Endothelial cell of umbilical vein (primary cell): ENCODE data around the gene WNT2. TPM values are rescaled to one million over a fixed set of nuclear protein-coding genes. Genes with fewer than 3 reads are reported as not detected.

Source experiments
- BruUV-seq: library from RNA; stranded (reverse); fragments of 400-500 nt; replicated peaks from 2 replicates; lab custom pipeline; 2021; lab: Mats Ljungman, UMichigan
- CTCF ChIA-PET: fragments of 300-600, 350-600 bp; sonication (Branson Sonifier 250); formaldehyde crosslinking; loops from one replicate; lab custom pipeline; 2021; ENCODE audit warnings: antibody characterized with exemption, inconsistent platforms; lab: Charles Lee
- POLR2A ChIA-PET: fragments of 300-600, 350-600 bp; sonication (Branson Sonifier 250); formaldehyde crosslinking; loops from one replicate; lab custom pipeline; 2021; ENCODE audit warnings: antibody characterized with exemption, inconsistent platforms; lab: Charles Lee
- DNase-seq: peaks from one replicate; pipeline ENCODE4 v3.0.0-alpha.2; 2011; ENCODE audit warnings: low read depth, low spot score
- FAIRE-seq: peaks from 2 replicates; lab custom pipeline; 2011; peaks lifted over from hg19 to GRCh38; lab: Jason Lieb, UNC
- H2AFZ ChIP-seq: 2 replicates; pipeline ENCODE4 v1.6.0; 2012; ENCODE audit warnings: low read depth, low read length, control low read depth, inconsistent platforms
- H3K27ac ChIP-seq: 2 replicates; pipeline ENCODE4 v1.5.1; 2011; ENCODE audit warnings: low read depth, mild to moderate bottlenecking, control low read depth, low read length, moderate library complexity; ENCODE audit not compliant: insufficient read depth
- H3K27me3 ChIP-seq, 2 experiments: 2 replicates each; pipeline versions ENCODE4 v1.6.0 to v1.6.1; 2011; ENCODE audit warnings: low read length in 2 of 2, mixed read lengths in 1 of 2; ENCODE audit not compliant: control insufficient read depth in 2 of 2, insufficient read depth in 2 of 2
- H3K36me3 ChIP-seq, 2 experiments: 2 replicates in 1 of 2; 3 replicates in 1 of 2; pipeline ENCODE4 v1.5.1; 2011; ENCODE audit warnings: low read length in 2 of 2, mild to moderate bottlenecking in 1 of 2, moderate library complexity in 1 of 2; ENCODE audit not compliant: control insufficient read depth in 2 of 2, insufficient read depth in 2 of 2; ENCODE audit errors: extremely low read depth in 1 of 2
- H3K4me1 ChIP-seq: 3 replicates; pipeline ENCODE4 v1.5.1; 2011; ENCODE audit warnings: mild to moderate bottlenecking, low read length; ENCODE audit not compliant: control insufficient read depth, insufficient read depth; ENCODE audit errors: extremely low read depth
- H3K4me2 ChIP-seq: 2 replicates; pipeline ENCODE4 v1.6.1; 2011; ENCODE audit warnings: low read length, control low read depth, mixed read lengths; ENCODE audit not compliant: insufficient read depth
- H3K4me3 ChIP-seq, 3 experiments: fragments of 200-600 bp in 1 of 3; sonication (generic), shearing (Covaris generic) in 1 of 3; replicated peaks in 1 of 3; 2 replicates each; pipeline ENCODE4 v1.5.1; 2011 to 2016; ENCODE audit warnings: control low read depth in 3 of 3, low read length in 3 of 3, mild to moderate bottlenecking in 2 of 3, inconsistent platforms in 1 of 3, low read depth in 1 of 3, moderate library complexity in 1 of 3; ENCODE audit not compliant: insufficient read depth in 1 of 3
- H3K79me2 ChIP-seq: 2 replicates; pipeline ENCODE4 v1.6.0; 2012; ENCODE audit warnings: low read length, inconsistent platforms; ENCODE audit not compliant: control insufficient read depth, insufficient read depth
- H3K9ac ChIP-seq: replicated peaks from 2 replicates; pipeline ENCODE3; 2011; ENCODE audit warnings: low read length, control low read depth; ENCODE audit not compliant: insufficient read depth; ENCODE audit errors: extremely low read depth
- H3K9me1 ChIP-seq: replicated peaks from 3 replicates; pipeline ENCODE4 v1.6.0; 2011; ENCODE audit warnings: mild to moderate bottlenecking, low read length; ENCODE audit not compliant: control insufficient read depth, insufficient read depth; ENCODE audit errors: extremely low read depth
- H3K9me3 ChIP-seq: replicated peaks from 2 replicates; pipeline ENCODE4 v1.5.1; 2012; ENCODE audit warnings: low read length, inconsistent platforms; ENCODE audit not compliant: control insufficient read depth, insufficient read depth
- H4K20me1 ChIP-seq: replicated peaks from 2 replicates; pipeline ENCODE3; 2011; ENCODE audit warnings: mild to moderate bottlenecking, low read length; ENCODE audit not compliant: control insufficient read depth, insufficient read depth; ENCODE audit errors: extremely low read depth
- FOS ChIP-seq: IDR thresholded peaks from 2 replicates; pipeline ENCODE4 v1.6.1; 2011; ENCODE audit warnings: mild to moderate bottlenecking, low read length, moderate library complexity, borderline replicate concordance; ENCODE audit not compliant: insufficient read depth
- GATA2 ChIP-seq: IDR thresholded peaks from 2 replicates; pipeline ENCODE4 v1.7.0; 2011; ENCODE audit warnings: low read depth, mild to moderate bottlenecking, moderate library complexity, mixed read lengths, low read length; ENCODE audit not compliant: insufficient read length, insufficient read depth
- JUN ChIP-seq: IDR thresholded peaks from 2 replicates; pipeline ENCODE4 v1.6.1; 2011; ENCODE audit warnings: borderline replicate concordance, low read depth; ENCODE audit not compliant: insufficient read length, insufficient read depth
- POLR2A ChIP-seq: IDR thresholded peaks from 2 replicates; pipeline ENCODE4 v1.6.1; 2012; ENCODE audit warnings: low read depth, mild to moderate bottlenecking, control low read depth, low read length
- dilution Hi-C: fragments of 300-500 bp; cut with MboI; formaldehyde crosslinking; loops from one replicate; pipeline ENCODE4 v1.15.0; 2019; ENCODE audit warnings: low sequenced_read_pairs; ENCODE audit not compliant: extremely low pct_ligation_motif_present
- intact Hi-C: fragments of 100-400 bp; cut with micrococcal nuclease; formaldehyde crosslinking; loops from one replicate; pipeline ENCODE4 v1.10.0; 2022
- polyA plus RNA-seq, 4 experiments: library from polyadenylated mRNA; depleted of rRNA in 3 of 4; stranded (reverse) in 3 of 4; unstranded in 1 of 4; fragments of >200 nt; gene quantifications; 2 replicates each; pipeline versions ENCODE4 v1.2.1 to v1.2.3, GENCODE V29; 2011 to 2012; ENCODE audit warnings: missing spikeins in 1 of 4
- total RNA-seq: library from RNA; stranded (reverse); gene quantifications from 2 replicates; pipeline ENCODE4 v1.2.3, GENCODE V29; 2021

The WNT2 gene
- total and polyA plus RNA-seq, 2 donors (not counting 3 experiments of a cell fraction or from before 2014, with no cell fraction given), result not detected

- no peaks in the 10 kb centered on the region for H4K20me1 ChIP-seq
- H2AFZ ChIP-seq, result no peak overlapping the region
- BruUV-seq, result no TSS peak
- H3K4me1 ChIP-seq, result peaks cover 14% of the 10 kb centered on the region
- no peaks in the 10 kb centered on the region for H3K9me3 ChIP-seq
- H3K4me3 ChIP-seq, result no peak overlapping the region
- DNase-seq, result peak; percentile 76
- ChIA-PET POLR2A (no interaction called here), CTCF (no interaction called here)
- no peaks in the 10 kb centered on the region for H3K36me3 ChIP-seq
- peak; percentile 95 for TF ChIP-seq FOS
- TF ChIP-seq GATA2, result peak; percentile 80
- TF ChIP-seq POLR2A, result no peak
- TF ChIP-seq JUN, result peak; percentile 79
- no peaks in the 10 kb centered on the region for H3K79me2 ChIP-seq
- H3K9ac ChIP-seq, result no peak overlapping the region
- H3K27me3 ChIP-seq, result no peaks in the 10 kb centered on the region
- FAIRE-seq, result peak; percentile 97
- peak overlapping the region; percentile 72 for H3K27ac ChIP-seq
- intact Hi-C loops, result no loop called here
- H3K4me2 ChIP-seq, result peak overlapping the region; percentile 58
- no peaks in the 10 kb centered on the region for H3K9me1 ChIP-seq
- dilution Hi-C loops, result no loop called here
These were observed 53.4 kb downstream of the WNT2 start for GRCh38 chr7:117269417-117269816.

GRCh38 chr7:117264716-117265115, 58.1 kb downstream of the WNT2 start:
- dilution Hi-C loops (no loop called here), intact Hi-C loops (no loop called here)

More at GRCh38 chr7:117264716-117265115, 58.1 kb downstream of the WNT2 start:
- H3K9me3 ChIP-seq, result no peaks in the 10 kb centered on the region
- no peaks in the 10 kb centered on the region for H3K9me1 ChIP-seq
- no peaks in the 10 kb centered on the region for H3K79me2 ChIP-seq
- H3K27ac ChIP-seq, result no peak overlapping the region
- H2AFZ ChIP-seq, result no peak overlapping the region
- no peak overlapping the region for H3K4me2 ChIP-seq
- H3K4me3 ChIP-seq, result no peak overlapping the region
- peaks cover 0 to 6% of the 10 kb centered on the region in 2 experiments for H3K27me3 ChIP-seq
- no peak for TF ChIP-seq GATA2
- CTCF ChIA-PET, result no interaction called here
- H3K4me1 ChIP-seq, result peaks cover 6% of the 10 kb centered on the region
- FAIRE-seq, result no peak
- BruUV-seq, result no TSS peak
- DNase-seq, result no peak
- no peaks in the 10 kb centered on the region for H4K20me1 ChIP-seq
- H3K9ac ChIP-seq, result no peak overlapping the region
- POLR2A ChIA-PET, result interaction anchor here (0.7 kb wide), 1 partner anchor 558 kb away, joined by 4 read pairs; no protein-coding TSS in a partner anchor
- H3K36me3 ChIP-seq, result no peaks in the 10 kb centered on the region
